H1 (cell line): ENCODE measurements around the gene ATP9B. TPM values are rescaled to one million over a fixed set of nuclear protein-coding genes. Genes with fewer than 3 reads are reported as not detected.

Source experiments
- CTCF ChIA-PET: fragments of 300-600 bp; sonication (Branson Sonifier 250); formaldehyde crosslinking; loops from one replicate; lab custom pipeline; 2021; ENCODE audit not compliant: partially characterized antibody; lab: Charles Lee
- POLR2A ChIA-PET: fragments of 300-600 bp; sonication (Branson Sonifier 250); formaldehyde crosslinking; loops from one replicate; lab custom pipeline; 2021; ENCODE audit warnings: inconsistent platforms; ENCODE audit not compliant: partially characterized antibody; lab: Charles Lee
- DNase-seq, 2 experiments: peaks; one replicate each; pipeline versions ENCODE4 v3.0.0 to v3.0.0-alpha.2; 2010 to 2022; ENCODE audit warnings: low spot score in 2 of 2, low read depth in 1 of 2, mixed read lengths in 1 of 2
- FAIRE-seq: peaks from 2 replicates; lab custom pipeline; 2011; peaks lifted over from hg19 to GRCh38; lab: Jason Lieb, UNC
- H2AFZ ChIP-seq: 2 replicates; pipeline ENCODE4 v1.8.1; 2012; ENCODE audit warnings: low read length, inconsistent platforms
- H2AK5ac ChIP-seq: 2 replicates; pipeline ENCODE4 v1.6.1; 2013; ENCODE audit warnings: low read depth, low read length
- H2BK120ac ChIP-seq: replicated peaks from 2 replicates; pipeline ENCODE3; 2013; ENCODE audit warnings: low read depth, low read length, inconsistent platforms
- H2BK12ac ChIP-seq: 2 replicates; pipeline ENCODE4 v1.6.1; 2013; ENCODE audit warnings: low read depth, low read length
- H2BK15ac ChIP-seq: 2 replicates; pipeline ENCODE4 v1.6.1; 2013; ENCODE audit warnings: low read length
- H2BK20ac ChIP-seq: 2 replicates; pipeline ENCODE4 v1.6.1; 2013; ENCODE audit warnings: low read length
- H2BK5ac ChIP-seq: 2 replicates; pipeline ENCODE4 v1.6.1; 2013; ENCODE audit warnings: low read depth, low read length
- H3K14ac ChIP-seq: 2 replicates; pipeline ENCODE4 v1.6.1; 2013; ENCODE audit warnings: inconsistent platforms; ENCODE audit not compliant: insufficient read length
- H3K18ac ChIP-seq: 2 replicates; pipeline ENCODE4 v1.6.1; 2013; ENCODE audit warnings: low read length; ENCODE audit errors: extremely low read depth
- H3K23ac ChIP-seq: 2 replicates; pipeline ENCODE4 v1.6.1; 2013; ENCODE audit warnings: inconsistent platforms; ENCODE audit not compliant: insufficient read length
- H3K23me2 ChIP-seq: 2 replicates; pipeline ENCODE4 v1.6.1; 2013; ENCODE audit warnings: low read depth, low read length
- H3K27ac ChIP-seq: 2 replicates; pipeline ENCODE4 v1.6.1; 2011; ENCODE audit warnings: low read depth, low read length, inconsistent platforms
- H3K27me3 ChIP-seq, 4 experiments: replicated peaks in 1 of 4; 1 replicate in 1 of 4; 2 replicates in 3 of 4; pipeline versions ENCODE4 v1.6.1 to v1.8.1; 2011 to 2013; ENCODE audit warnings: low read length in 3 of 4, mild to moderate bottlenecking in 3 of 4, inconsistent platforms in 2 of 4, mixed read lengths in 2 of 4, moderate library complexity in 1 of 4; ENCODE audit not compliant: control insufficient read depth in 3 of 4, insufficient read depth in 3 of 4; ENCODE audit errors: extremely low read depth in 1 of 4
- H3K36me3 ChIP-seq, 4 experiments: 2 replicates each; pipeline versions ENCODE4 v1.6.1 to v1.8.1; 2011 to 2013; ENCODE audit warnings: mild to moderate bottlenecking in 4 of 4, low read length in 3 of 4, moderate library complexity in 2 of 4, control low read depth in 1 of 4, inconsistent platforms in 1 of 4; ENCODE audit not compliant: insufficient read depth in 4 of 4, control insufficient read depth in 2 of 4
- H3K4ac ChIP-seq: replicated peaks from 2 replicates; pipeline ENCODE3; 2013; ENCODE audit warnings: low read length, low read depth, mixed read lengths, inconsistent platforms; ENCODE audit not compliant: insufficient read length
- H3K4me1 ChIP-seq, 4 experiments: replicated peaks in 1 of 4; 1 replicate in 1 of 4; 2 replicates in 3 of 4; pipeline versions ENCODE4 v1.6.1 to v1.8.1; 2011 to 2013; ENCODE audit warnings: low read length in 3 of 4, inconsistent platforms in 2 of 4, mixed read lengths in 1 of 4; ENCODE audit not compliant: insufficient read depth in 4 of 4, control insufficient read depth in 3 of 4
- H3K4me2 ChIP-seq, 2 experiments: 2 replicates each; pipeline versions ENCODE4 v1.6.1 to v1.8.1; 2011 to 2013; ENCODE audit warnings: low read depth in 2 of 2, low read length in 2 of 2, control low read depth in 1 of 2, inconsistent platforms in 1 of 2, mild to moderate bottlenecking in 1 of 2; ENCODE audit not compliant: insufficient read depth in 1 of 2
- H3K4me3 ChIP-seq, 4 experiments: fragments of 200-600, 300-600 bp in 1 of 4; sonication (generic), shearing (Covaris generic), sonication (Bioruptor Twin) in 1 of 4; 2 replicates each; pipeline versions ENCODE4 v1.5.1 to v1.8.1; 2011 to 2016; ENCODE audit warnings: low read length in 4 of 4, low read depth in 3 of 4, control low read depth in 2 of 4, inconsistent platforms in 2 of 4, mild to moderate bottlenecking in 2 of 4, mixed read lengths in 1 of 4, moderate library complexity in 1 of 4; ENCODE audit not compliant: insufficient read depth in 2 of 4; ENCODE audit errors: extremely low read depth in 1 of 4
- H3K56ac ChIP-seq: replicated peaks from 2 replicates; pipeline ENCODE3; 2013; ENCODE audit warnings: low read depth, mild to moderate bottlenecking, mixed read lengths, low read length, inconsistent platforms; ENCODE audit not compliant: insufficient read length
- H3K79me1 ChIP-seq: 2 replicates; pipeline ENCODE4 v1.6.1; 2013; ENCODE audit warnings: low read depth, low read length, control low read depth
- H3K79me2 ChIP-seq, 2 experiments: 2 replicates each; pipeline versions ENCODE4 v1.6.1 to v1.8.1; 2012 to 2013; ENCODE audit warnings: low read length in 2 of 2, mild to moderate bottlenecking in 2 of 2, inconsistent platforms in 1 of 2; ENCODE audit not compliant: insufficient read depth in 2 of 2, control insufficient read depth in 1 of 2
- H3K9ac ChIP-seq, 4 experiments: replicated peaks in 1 of 4; 1 replicate in 1 of 4; 2 replicates in 3 of 4; pipeline versions ENCODE4 v1.6.1 to v1.8.1; 2011 to 2013; ENCODE audit warnings: low read depth in 3 of 4, low read length in 3 of 4, control low read depth in 2 of 4, mild to moderate bottlenecking in 2 of 4, moderate library complexity in 2 of 4, inconsistent platforms in 1 of 4; ENCODE audit errors: extremely low read depth in 1 of 4
- H3K9me3 ChIP-seq, 2 experiments: 2 replicates each; pipeline versions ENCODE4 v1.6.1 to v1.8.1; 2012 to 2013; ENCODE audit warnings: mild to moderate bottlenecking in 2 of 2, moderate library complexity in 2 of 2, control low read depth in 1 of 2, inconsistent platforms in 1 of 2, low read depth in 1 of 2, low read length in 1 of 2, mixed read lengths in 1 of 2; ENCODE audit not compliant: insufficient read depth in 2 of 2
- H4K20me1 ChIP-seq, 2 experiments: replicated peaks in 1 of 2; 2 replicates each; pipeline versions ENCODE3 to v1.8.1; 2011 to 2013; ENCODE audit warnings: inconsistent platforms in 2 of 2, low read length in 2 of 2, mild to moderate bottlenecking in 1 of 2; ENCODE audit not compliant: insufficient read depth in 2 of 2, control insufficient read depth in 1 of 2
- H4K5ac ChIP-seq: 2 replicates; pipeline ENCODE4 v1.6.1; 2013; ENCODE audit warnings: low read length, low read depth, mixed read lengths, inconsistent platforms; ENCODE audit not compliant: insufficient read length
- H4K8ac ChIP-seq: 2 replicates; pipeline ENCODE4 v1.8.0; 2013; ENCODE audit warnings: mild to moderate bottlenecking, moderate library complexity, low read length, inconsistent platforms; ENCODE audit not compliant: insufficient read depth; ENCODE audit errors: extremely low read depth
- H4K91ac ChIP-seq: replicated peaks from 2 replicates; pipeline ENCODE3; 2013; ENCODE audit warnings: low read length, mixed read lengths, inconsistent platforms; ENCODE audit not compliant: insufficient read length
- CEBPB ChIP-seq: IDR thresholded peaks from 2 replicates; pipeline ENCODE4 v1.6.1; 2012; ENCODE audit warnings: low read depth, low read length
- CHD2 ChIP-seq: IDR thresholded peaks from 2 replicates; pipeline ENCODE4 v1.6.1; 2012; ENCODE audit warnings: low read length, improper control_type of control experiment
- GTF2F1 ChIP-seq: IDR thresholded peaks from 2 replicates; pipeline ENCODE4 v1.6.1; 2012; ENCODE audit warnings: low read depth, low read length, improper control_type of control experiment, borderline replicate concordance
- HDAC2 ChIP-seq, 2 experiments: fragments of 300-600 bp in 1 of 2; sonication (generic) in 1 of 2; IDR thresholded peaks; 2 replicates each; pipeline ENCODE4 v1.6.1; 2011 to 2012; ENCODE audit warnings: low read depth in 2 of 2, low read length in 2 of 2, mild to moderate bottlenecking in 2 of 2, moderate library complexity in 2 of 2, borderline replicate concordance in 1 of 2, inconsistent platforms in 1 of 2
- JUN ChIP-seq: IDR thresholded peaks from 2 replicates; pipeline ENCODE4 v1.6.1; 2011; ENCODE audit warnings: low read depth, mild to moderate bottlenecking, improper control_type of control experiment, low read length
- JUND ChIP-seq: IDR thresholded peaks from 2 replicates; pipeline ENCODE4 v1.6.1; 2011; ENCODE audit warnings: mild to moderate bottlenecking, improper control_type of control experiment, low read length
- KDM1A ChIP-seq: fragments of 200-600, 300-600 bp; sonication (generic); IDR thresholded peaks from 2 replicates; pipeline ENCODE4 v1.7.1; 2016; ENCODE audit warnings: mild to moderate bottlenecking, low read length, borderline replicate concordance
- RFX5 ChIP-seq: IDR thresholded peaks from 2 replicates; pipeline ENCODE4 v1.6.1; 2011; ENCODE audit warnings: low read depth, low read length, improper control_type of control experiment, borderline replicate concordance
- TEAD4 ChIP-seq: IDR thresholded peaks from 2 replicates; pipeline ENCODE4 v1.6.1; 2012; ENCODE audit warnings: low read depth, low read length, inconsistent platforms, mixed read lengths
- YY1 ChIP-seq: IDR thresholded peaks from 2 replicates; pipeline ENCODE4 v1.6.1; 2011; ENCODE audit warnings: low read depth, mild to moderate bottlenecking, low read length
- WGBS, 2 experiments: shearing (Covaris generic) in 1 of 2; methylation state at CpG; one replicate each; pipeline versions ENCODE4 v1.1.6 to v1.1.7; 2013 to 2015; ENCODE audit warnings: low lambda C conversion rate in 2 of 2, mixed read lengths in 2 of 2, inconsistent platforms in 1 of 2, low coverage in 1 of 2, missing lambda C conversion rate in 1 of 2; ENCODE audit not compliant: insufficient replicate concordance in 2 of 2, insufficient coverage in 1 of 2, insufficient read length in 1 of 2; ENCODE audit errors: extremely low coverage in 1 of 2, missing lambda C conversion rate in 1 of 2; 5-methylcytosine and 5-hydroxymethylcytosine counted together
- polyA plus RNA-seq, 7 experiments: library from polyadenylated mRNA; depleted of rRNA in 3 of 7; stranded (reverse) in 5 of 7; unstranded in 2 of 7; fragments of >200 nt in 5 of 7; fragments of 200-250 nt in 2 of 7; gene quantifications; 1 replicate in 5 of 7; 2 replicates in 1 of 7; 4 replicates in 1 of 7; pipeline versions ENCODE4 v1.2.1 to v1.2.3, GENCODE V29; 2011 to 2013; ENCODE audit warnings: missing spikeins in 2 of 7, mixed read lengths in 2 of 7
- total RNA-seq: library from RNA; stranded (reverse); fragmentation: NEBNext Ultra II Directional; extraction: Animal tissue kit (Norgen Biotek cat#: 25700); gene quantifications from 2 replicates; pipeline ENCODE4 v1.2.1, GENCODE V29; 2021
- TF ChIP-seq, protein P1 (sequence below): IDR thresholded peaks from 2 replicates; pipeline ENCODE4 v1.6.1; 2011; ENCODE audit warnings: low read depth, mild to moderate bottlenecking, low read length; ENCODE audit not compliant: insufficient read depth
- TF ChIP-seq, protein P2 (sequence below): IDR thresholded peaks from 2 replicates; pipeline ENCODE4 v1.6.1; 2012; ENCODE audit warnings: inconsistent platforms

Gene ATP9B
- total and polyA plus RNA-seq, 2 of the 8 experiments (the other 6 are each of a cell fraction or from before 2014, with no cell fraction given) = 15.1 to 21.7 TPM

DNA sequence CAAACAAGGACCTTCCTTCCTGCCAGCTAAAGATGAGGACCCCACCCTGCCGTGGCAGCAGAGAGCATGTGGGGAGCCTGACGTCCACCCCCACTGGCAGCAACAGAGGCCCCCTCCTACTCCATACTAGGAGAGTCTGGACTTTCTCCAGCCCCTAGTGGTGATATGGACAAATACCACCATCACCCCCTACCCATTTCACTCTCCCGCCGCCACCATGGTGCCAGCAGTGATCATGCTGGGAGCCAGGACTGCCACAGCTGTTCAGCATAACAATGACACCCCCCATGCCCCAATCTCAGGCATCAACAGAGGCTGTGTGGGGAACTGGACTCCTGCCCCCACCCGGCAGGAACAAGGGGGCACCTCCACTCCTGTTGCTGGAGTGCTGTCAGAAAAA lies 42.7 kb upstream of the ATP9B start:
- Histone ChIP-seq H2BK120ac (no peak overlapping the region), H3K27ac (no peak overlapping the region), H3K27me3 (no peaks in the 10 kb centered on the region), H2BK20ac (no peak overlapping the region), H4K8ac (peak overlapping the region; percentile 45; the same call in 1 of the 2 replicates), H2BK15ac (no peak overlapping the region), H2AK5ac (no peak overlapping the region), H2BK5ac (peak overlapping the region; percentile 28; the same call in 1 of the 2 replicates), H3K14ac (no peak overlapping the region), H3K56ac (no peak overlapping the region), H4K20me1 (no peaks in the 10 kb centered on the region), H3K23ac (no peak overlapping the region), H3K9ac (no peak overlapping the region), H3K4me1 (peaks cover 0 to 5% (median 3%) of the 10 kb centered on the region in 4 experiments; a peak in 3 of 7 replicates), H4K91ac (no peak overlapping the region), H2AFZ (peak overlapping the region; percentile 37; the same call in 1 of the 2 replicates), H3K79me2 (no peaks in the 10 kb centered on the region), H3K36me3 (no peaks in the 10 kb centered on the region), H4K5ac (peak overlapping the region; percentile 16), H2BK12ac (no peak overlapping the region), H3K4me2 (peak overlapping the region in 1 of 2 experiments; percentile 16; a peak in 1 of 4 replicates), H3K4ac (no peak overlapping the region), H3K9me3 (peaks cover 5 to 16% of the 10 kb centered on the region in 2 experiments), H3K79me1 (no peaks in the 10 kb centered on the region), H3K18ac (no peak overlapping the region; the same call in 1 of the 2 replicates), H3K23me2 (no peaks in the 10 kb centered on the region), H3K4me3 (no peak overlapping the region)
- WGBS, 2 experiments = 44% methylated on average over 5 of the region's 5 CpGs; no CpG with 5 or more reads in 1 of the 2 experiments
- ChIA-PET CTCF (interaction anchor here (0.5 to 2.8 kb wide), 10 partner anchors 16 to 1054 kb away, joined by 3 to 12 read pairs (median 4); no protein-coding TSS in a partner anchor), POLR2A (interaction anchor here (1.2 to 1.6 kb wide), 2 partner anchors 9 to 131 kb away, joined by 3 to 7 read pairs; no protein-coding TSS in a partner anchor)
- FAIRE-seq (no peak), DNase-seq (peak in 1 of 2 experiments; percentile 65)
- TF ChIP-seq CHD2 = peak; percentile 39; the same call in 1 of the 2 replicates
- TF ChIP-seq, protein P1, sequence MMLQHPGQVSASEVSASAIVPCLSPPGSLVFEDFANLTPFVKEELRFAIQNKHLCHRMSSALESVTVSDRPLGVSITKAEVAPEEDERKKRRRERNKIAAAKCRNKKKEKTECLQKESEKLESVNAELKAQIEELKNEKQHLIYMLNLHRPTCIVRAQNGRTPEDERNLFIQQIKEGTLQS = no peak
- no peak for TF ChIP-seq RFX5
- no peak for TF ChIP-seq JUND
- TF ChIP-seq TEAD4 = peak; percentile 51; the same call in 1 of the 2 replicates
- no peak for TF ChIP-seq GTF2F1
- peak in 1 of 2 experiments; percentile 88; a peak in 1 of 4 replicates for TF ChIP-seq HDAC2 (IDR thresholded peaks at IDR 0.05; ENCODE audit: borderline replicate concordance in 1 of 2, low read depth in 2 of 2, low read length in 2 of 2)
- TF ChIP-seq YY1 = peak; percentile 77
- no peak for TF ChIP-seq CEBPB
- TF ChIP-seq JUN = no peak
- TF ChIP-seq, protein P2, sequence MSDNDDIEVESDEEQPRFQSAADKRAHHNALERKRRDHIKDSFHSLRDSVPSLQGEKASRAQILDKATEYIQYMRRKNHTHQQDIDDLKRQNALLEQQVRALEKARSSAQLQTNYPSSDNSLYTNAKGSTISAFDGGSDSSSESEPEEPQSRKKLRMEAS = peak; percentile 44; the same call in 1 of the 2 replicates
- no peak for TF ChIP-seq KDM1A
